Keratinocyte (primary cell): Measurements from ENCODE around the gene ECEL1. TPM values are rescaled to one million over a fixed set of nuclear protein-coding genes. Genes with fewer than 3 reads are reported as not detected.

Experiments used
- DNase-seq: peaks from one replicate; pipeline ENCODE4 v3.0.0-alpha.2; 2011; ENCODE audit warnings: low read depth, missing footprints, low spot score
- FAIRE-seq: peaks from 2 replicates; lab custom pipeline; 2011; peaks lifted over from hg19 to GRCh38; lab: Jason Lieb, UNC
- H2AFZ ChIP-seq: 2 replicates; pipeline ENCODE4 v1.6.0; 2012; ENCODE audit warnings: low read length, control low read depth, inconsistent platforms; ENCODE audit not compliant: control insufficient read depth
- H3K27ac ChIP-seq: 2 replicates; pipeline ENCODE4 v1.5.1; 2011; ENCODE audit warnings: low read length; ENCODE audit not compliant: control insufficient read depth, insufficient read depth
- H3K27me3 ChIP-seq: 3 replicates; pipeline ENCODE4 v1.6.0; 2011; ENCODE audit warnings: low read length; ENCODE audit not compliant: control insufficient read depth, insufficient read depth; ENCODE audit errors: extremely low read depth
- H3K36me3 ChIP-seq, 2 experiments: 2 replicates in 1 of 2; 3 replicates in 1 of 2; pipeline ENCODE4 v1.5.1; 2011; ENCODE audit warnings: low read length in 2 of 2, mild to moderate bottlenecking in 1 of 2; ENCODE audit not compliant: control insufficient read depth in 2 of 2, insufficient read depth in 2 of 2; ENCODE audit errors: extremely low read depth in 1 of 2
- H3K4me1 ChIP-seq: 3 replicates; pipeline ENCODE4 v1.5.1; 2011; ENCODE audit warnings: low read length; ENCODE audit not compliant: control insufficient read depth, insufficient read depth; ENCODE audit errors: extremely low read depth
- H3K4me2 ChIP-seq: 3 replicates; pipeline ENCODE4 v1.6.0; 2011; ENCODE audit warnings: low read depth, low read length; ENCODE audit not compliant: control insufficient read depth, insufficient read depth; ENCODE audit errors: extremely low read depth
- H3K4me3 ChIP-seq, 3 experiments: fragments of 200-600 bp in 1 of 3; sonication (generic) in 1 of 3; 2 replicates in 2 of 3; 3 replicates in 1 of 3; pipeline ENCODE4 v1.5.1; 2011 to 2016; ENCODE audit warnings: low read length in 3 of 3, mild to moderate bottlenecking in 3 of 3, control low read depth in 2 of 3, inconsistent platforms in 1 of 3, low read depth in 1 of 3, mixed read lengths in 1 of 3, mixed run types in 1 of 3, moderate library complexity in 1 of 3; ENCODE audit not compliant: control insufficient read depth in 2 of 3, insufficient read depth in 2 of 3; ENCODE audit errors: extremely low read depth in 1 of 3
- H3K79me2 ChIP-seq: 2 replicates; pipeline ENCODE4 v1.6.0; 2012; ENCODE audit warnings: low read length; ENCODE audit not compliant: control insufficient read depth, insufficient read depth
- H3K9ac ChIP-seq: 3 replicates; pipeline ENCODE4 v1.6.0; 2011; ENCODE audit warnings: low read length; ENCODE audit not compliant: control insufficient read depth, insufficient read depth; ENCODE audit errors: extremely low read depth
- H3K9me1 ChIP-seq: 3 replicates; pipeline ENCODE4 v1.6.0; 2011; ENCODE audit warnings: low read length; ENCODE audit not compliant: control insufficient read depth, insufficient read depth; ENCODE audit errors: extremely low read depth
- H3K9me3 ChIP-seq: 2 replicates; pipeline ENCODE4 v1.5.1; 2012; ENCODE audit warnings: low read depth, low read length; ENCODE audit not compliant: control insufficient read depth
- H4K20me1 ChIP-seq: 3 replicates; pipeline ENCODE4 v1.6.0; 2011; ENCODE audit warnings: low read length; ENCODE audit not compliant: control insufficient read depth, insufficient read depth; ENCODE audit errors: extremely low read depth
- EZH2 ChIP-seq: IDR thresholded peaks from one replicate; pipeline ENCODE4 v1.6.1; 2012; ENCODE audit warnings: inconsistent platforms, mild to moderate bottlenecking, low read length, moderate library complexity
- dilution Hi-C: fragments of 300-500 bp; cut with MboI; formaldehyde crosslinking; loops from one replicate; pipeline ENCODE4 v1.7.0; 2020; ENCODE audit warnings: low sequenced_read_pairs; ENCODE audit not compliant: extremely low pct_ligation_motif_present
- polyA plus RNA-seq, 5 experiments: library from polyadenylated mRNA; depleted of rRNA in 3 of 5; stranded (reverse) in 3 of 5; stranded (forward) in 1 of 5; unstranded in 1 of 5; fragments of >200 nt; gene quantifications; 1 replicate in 1 of 5; 2 replicates in 3 of 5; 3 replicates in 1 of 5; pipeline versions ENCODE4 v1.2.1 to v1.2.3, GENCODE V29; 2011 to 2012; ENCODE audit warnings: missing spikeins in 2 of 5, low read depth in 1 of 5, low replicate concordance in 1 of 5
- TF ChIP-seq, protein P1 (sequence below), 3 experiments: IDR thresholded peaks in 1 of 3; conservative IDR thresholded peaks in 1 of 3; optimal IDR thresholded peaks in 1 of 3; 2 replicates in 2 of 3; 3 replicates in 1 of 3; pipeline versions ENCODE3 to v1.5.1; 2011; ENCODE audit warnings: low read length in 3 of 3, mild to moderate bottlenecking in 3 of 3, moderate library complexity in 2 of 3, control low read depth in 1 of 3, inconsistent platforms in 1 of 3; ENCODE audit not compliant: insufficient read depth in 2 of 3; ENCODE audit errors: extremely low read depth in 1 of 3

The ECEL1 gene
- polyA plus RNA-seq, 1 donor (not counting 4 experiments of a cell fraction or from before 2014, with no cell fraction given): not detected

DNA sequence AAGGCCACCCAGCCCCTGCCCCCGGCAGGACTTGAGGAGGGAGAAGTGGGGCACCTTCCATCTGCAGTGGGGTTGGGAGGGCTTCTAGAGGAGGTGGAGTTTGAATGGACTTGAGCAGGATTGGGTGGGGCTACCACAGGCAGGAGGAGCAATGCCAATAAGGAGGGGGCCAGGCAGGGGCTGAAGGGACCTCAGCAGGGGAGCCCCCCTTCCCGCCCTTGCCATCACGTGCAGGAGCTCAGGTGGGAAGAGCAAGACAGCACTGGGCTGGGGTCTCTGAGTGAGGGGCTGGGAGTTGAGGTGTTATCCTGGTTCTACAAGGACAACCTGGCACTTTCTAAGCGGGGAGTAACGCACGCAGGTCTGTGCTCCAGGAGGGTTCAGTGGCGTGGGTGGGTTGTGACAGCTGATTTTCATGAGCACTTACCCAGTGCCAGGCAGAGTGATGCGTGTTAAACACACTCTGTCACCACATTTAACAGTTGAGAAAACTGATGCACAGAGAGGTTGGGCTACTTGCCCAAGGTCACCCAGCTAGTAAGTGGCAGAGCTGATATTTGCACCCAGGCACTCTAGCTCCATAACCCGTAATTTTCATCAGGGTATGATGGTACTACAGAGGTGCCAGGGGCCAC lies 43.1 kb upstream of the ECEL1 start:
- Histone ChIP-seq H4K20me1 (no peaks in the 10 kb centered on the region), H3K9ac (no peak overlapping the region), H3K9me1 (no peaks in the 10 kb centered on the region), H3K27me3 (no peaks in the 10 kb centered on the region), H3K4me3 (no peak overlapping the region), H3K36me3 (no peaks in the 10 kb centered on the region), H3K79me2 (no peaks in the 10 kb centered on the region), H3K27ac (no peak overlapping the region), H3K4me2 (no peak overlapping the region), H2AFZ (no peak overlapping the region), H3K4me1 (no peaks in the 10 kb centered on the region), H3K9me3 (no peaks in the 10 kb centered on the region)
- FAIRE-seq: no peak
- DNase-seq: no peak
- dilution Hi-C loops: no loop called here
- no peak for TF ChIP-seq EZH2
- TF ChIP-seq, protein P1, sequence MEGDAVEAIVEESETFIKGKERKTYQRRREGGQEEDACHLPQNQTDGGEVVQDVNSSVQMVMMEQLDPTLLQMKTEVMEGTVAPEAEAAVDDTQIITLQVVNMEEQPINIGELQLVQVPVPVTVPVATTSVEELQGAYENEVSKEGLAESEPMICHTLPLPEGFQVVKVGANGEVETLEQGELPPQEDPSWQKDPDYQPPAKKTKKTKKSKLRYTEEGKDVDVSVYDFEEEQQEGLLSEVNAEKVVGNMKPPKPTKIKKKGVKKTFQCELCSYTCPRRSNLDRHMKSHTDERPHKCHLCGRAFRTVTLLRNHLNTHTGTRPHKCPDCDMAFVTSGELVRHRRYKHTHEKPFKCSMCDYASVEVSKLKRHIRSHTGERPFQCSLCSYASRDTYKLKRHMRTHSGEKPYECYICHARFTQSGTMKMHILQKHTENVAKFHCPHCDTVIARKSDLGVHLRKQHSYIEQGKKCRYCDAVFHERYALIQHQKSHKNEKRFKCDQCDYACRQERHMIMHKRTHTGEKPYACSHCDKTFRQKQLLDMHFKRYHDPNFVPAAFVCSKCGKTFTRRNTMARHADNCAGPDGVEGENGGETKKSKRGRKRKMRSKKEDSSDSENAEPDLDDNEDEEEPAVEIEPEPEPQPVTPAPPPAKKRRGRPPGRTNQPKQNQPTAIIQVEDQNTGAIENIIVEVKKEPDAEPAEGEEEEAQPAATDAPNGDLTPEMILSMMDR (optimal IDR thresholded peaks at IDR 0.05 in 1 of 3, IDR thresholded peaks at IDR 0.05 in 1 of 3, conservative IDR thresholded peaks at IDR 0.05 in 1 of 3; ENCODE audit: extremely low read depth in 1 of 3, insufficient read depth in 2 of 3, low read length in 3 of 3): no peak

DNA sequence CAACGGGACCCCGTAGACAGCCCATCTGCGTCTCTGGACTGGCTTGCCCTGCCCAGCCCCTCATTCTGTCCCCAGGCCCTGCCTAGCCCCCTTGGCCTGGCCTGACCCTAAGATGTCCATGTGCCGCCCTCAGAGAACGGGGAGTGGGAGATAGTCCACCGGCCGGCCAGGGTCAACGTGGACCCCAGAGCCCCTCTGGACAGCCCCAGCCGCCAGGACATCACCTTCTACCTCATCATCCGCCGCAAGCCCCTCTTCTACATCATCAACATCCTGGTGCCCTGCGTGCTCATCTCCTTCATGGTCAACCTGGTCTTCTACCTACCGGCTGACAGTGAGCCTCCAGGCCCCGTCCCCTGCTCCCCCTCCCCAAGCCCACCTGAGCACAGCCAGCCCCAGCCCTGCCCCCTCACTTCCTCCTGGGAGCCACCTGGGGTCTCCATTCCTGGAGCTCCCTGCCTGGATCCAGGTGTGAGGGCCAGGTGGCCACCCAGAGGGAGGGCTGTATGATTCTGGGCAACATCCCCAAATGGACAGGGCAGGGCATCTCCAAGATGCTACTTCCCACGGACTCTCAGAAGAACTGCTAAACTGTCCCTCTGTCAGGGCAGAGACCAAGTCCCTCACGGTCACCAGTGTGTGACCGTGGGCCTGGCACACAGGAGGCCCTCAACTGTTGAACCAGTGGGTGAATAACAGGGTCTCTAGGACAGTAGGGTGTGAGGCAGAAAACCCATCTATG lies 42.3 kb upstream of the ECEL1 start:
- dilution Hi-C loops: no loop called here
- TF ChIP-seq, protein P1 (optimal IDR thresholded peaks at IDR 0.05 in 1 of 3, IDR thresholded peaks at IDR 0.05 in 1 of 3, conservative IDR thresholded peaks at IDR 0.05 in 1 of 3; ENCODE audit: extremely low read depth in 1 of 3, insufficient read depth in 2 of 3, low read length in 3 of 3): no peak
- TF ChIP-seq EZH2: no peak
- Histone ChIP-seq H3K27me3 (peaks cover 2% of the 10 kb centered on the region), H3K9me3 (no peaks in the 10 kb centered on the region), H3K27ac (no peak overlapping the region), H4K20me1 (no peaks in the 10 kb centered on the region), H3K4me3 (no peak overlapping the region), H3K4me2 (no peak overlapping the region), H3K9ac (no peak overlapping the region), H3K4me1 (no peaks in the 10 kb centered on the region), H3K9me1 (no peaks in the 10 kb centered on the region), H3K79me2 (no peaks in the 10 kb centered on the region), H2AFZ (no peak overlapping the region), H3K36me3 (no peaks in the 10 kb centered on the region)
- DNase-seq (no peak), FAIRE-seq (no peak)
